ENCODE measurements around the gene PARVB. TPM values are rescaled to one million over a fixed set of nuclear protein-coding genes. Genes with fewer than 3 reads are reported as not detected.
A peak's percentile ranks its signal among the peaks of the same experiment; 100 is the strongest.

PARVB gene
- total RNA-seq, 2 donors from 2014 or later: 4.5 to 11.4 TPM

GRCh38 chr22:44181912-44182587, 157.9 kb downstream of the PARVB start:
- peak overlapping the region; percentile 60 for H3K27ac ChIP-seq
- no peaks in the 10 kb centered on the region for H3K9me3 ChIP-seq
- H3K9ac ChIP-seq (ENCODE audit: low read depth in 2 of 2, low read length in 2 of 2): peak overlapping the region in 1 of 2 donors; percentile 63
- DNase-seq: no peak
- H3K4me3 ChIP-seq: peak overlapping the region; percentile 23
- no peak for TF ChIP-seq CTCF (IDR thresholded peaks at IDR 0.05)
- no peaks in the 10 kb centered on the region for H3K4me1 ChIP-seq
- intact Hi-C loops (cut with DNase I): no loop called here
- no peaks in the 10 kb centered on the region for H3K36me3 ChIP-seq
- no peaks in the 10 kb centered on the region for H3K27me3 ChIP-seq

- Histone ChIP-seq H3K9ac (ENCODE audit: low read depth in 2 of 2, low read length in 2 of 2) (peak overlapping the region in 1 of 2 donors; percentile 46), H3K27ac (peak overlapping the region; percentile 60), H3K4me3 (no peak overlapping the region), H3K9me3 (no peaks in the 10 kb centered on the region), H3K36me3 (no peaks in the 10 kb centered on the region), H3K27me3 (no peaks in the 10 kb centered on the region), H3K4me1 (no peaks in the 10 kb centered on the region)
- intact Hi-C loops (cut with DNase I): no loop called here
- no peak for TF ChIP-seq CTCF (IDR thresholded peaks at IDR 0.05)
- DNase-seq: peak; percentile 45
Measured at GRCh38 chr22:44182588-44183286, 158.6 kb downstream of the PARVB start.

- H3K36me3 ChIP-seq: no peaks in the 10 kb centered on the region
- no peak overlapping the region for H3K27ac ChIP-seq
- no peak for DNase-seq
- no peak overlapping the region for H3K4me3 ChIP-seq
- intact Hi-C loops (cut with DNase I): no loop called here
- no peaks in the 10 kb centered on the region for H3K27me3 ChIP-seq
- no peaks in the 10 kb centered on the region for H3K9me3 ChIP-seq
- no peaks in the 10 kb centered on the region for H3K4me1 ChIP-seq
- H3K9ac ChIP-seq (ENCODE audit: low read depth in 2 of 2, low read length in 2 of 2): no peak overlapping the region
- TF ChIP-seq CTCF (IDR thresholded peaks at IDR 0.05): no peak
Measured at GRCh38 chr22:44183287-44183588, 159.1 kb downstream of the PARVB start.

GRCh38 chr22:44184006-44184405, 159.9 kb downstream of the PARVB start:
- H3K4me3 ChIP-seq: no peak overlapping the region
- intact Hi-C loops (cut with DNase I): no loop called here
- TF ChIP-seq CTCF (IDR thresholded peaks at IDR 0.05): no peak
- no peak overlapping the region for H3K27ac ChIP-seq
- no peak overlapping the region for H3K9ac ChIP-seq (ENCODE audit: low read depth in 2 of 2, low read length in 2 of 2)
- no peak for DNase-seq
- no peaks in the 10 kb centered on the region for H3K9me3 ChIP-seq
- H3K36me3 ChIP-seq: no peaks in the 10 kb centered on the region
- H3K27me3 ChIP-seq: no peaks in the 10 kb centered on the region
- no peaks in the 10 kb centered on the region for H3K4me1 ChIP-seq

- no peak for TF ChIP-seq CTCF (IDR thresholded peaks at IDR 0.05)
- H3K36me3 ChIP-seq: no peaks in the 10 kb centered on the region
- no peak overlapping the region for H3K9ac ChIP-seq (ENCODE audit: low read depth in 2 of 2, low read length in 2 of 2)
- H3K27me3 ChIP-seq: no peaks in the 10 kb centered on the region
- H3K27ac ChIP-seq: no peak overlapping the region
- no peak for DNase-seq
- H3K4me3 ChIP-seq: no peak overlapping the region
- H3K9me3 ChIP-seq: no peaks in the 10 kb centered on the region
- intact Hi-C loops (cut with DNase I): no loop called here
- no peaks in the 10 kb centered on the region for H3K4me1 ChIP-seq
Measured at GRCh38 chr22:44185237-44186120, 161.4 kb downstream of the PARVB start.

Data from colonic mucosa (tissue), 4 donors.